ENCODE measurements around the gene DNAJA3. TPM values are rescaled to one million over a fixed set of nuclear protein-coding genes. Genes with fewer than 3 reads are reported as not detected.
A peak's percentile ranks its signal among the peaks of the same experiment; 100 is the strongest.

DNAJA3 gene
- total RNA-seq, 1 experiment from 2014 or later, result 56.2 TPM

- peak overlapping the region; percentile 78 for H2BK12ac ChIP-seq (ENCODE audit: insufficient read length, low read depth, low read length)
- peaks cover 34 to 60% of the 10 kb centered on the region in 2 experiments for H3K4me1 Mint-ChIP-seq
- no peaks in the 10 kb centered on the region for H3K79me1 ChIP-seq (ENCODE audit: insufficient read depth, low read depth, low read length, poor library complexity, severe bottlenecking)
- no peak overlapping the region for H2AK5ac ChIP-seq (ENCODE audit: insufficient read length, low read length)
- H3K9me3 Mint-ChIP-seq, result no peaks in the 10 kb centered on the region
- H3K14ac ChIP-seq (ENCODE audit: insufficient read depth, low read length), result peak overlapping the region; percentile 69; the same call in 1 of the 2 replicates
- H3K23ac ChIP-seq (ENCODE audit: insufficient read length, low read depth, low read length), result no peak overlapping the region
- H3T11ph ChIP-seq (ENCODE audit: low read length), result no peak overlapping the region
- peaks cover 1% of the 10 kb centered on the region; the same call in 1 of the 2 replicates for H3K79me2 ChIP-seq (ENCODE audit: insufficient read depth, low read length)
- H3K4me2 ChIP-seq (ENCODE audit: insufficient read depth, insufficient read length, low read length), result no peak overlapping the region
- no peak overlapping the region for H3K56ac ChIP-seq (ENCODE audit: insufficient read length, low read depth, low read length)
- no peaks in the 10 kb centered on the region for H3K23me2 ChIP-seq (ENCODE audit: insufficient read length, low read depth, low read length, poor library complexity, severe bottlenecking)
- H3K27ac Mint-ChIP-seq, result no peak overlapping the region
- no peaks in the 10 kb centered on the region for H3K27me3 ChIP-seq (ENCODE audit: insufficient read depth, low read length)
- TF ChIP-seq CTCF (conservative IDR thresholded peaks at IDR 0.05), result no peak
- no peaks in the 10 kb centered on the region for H3K27me3 Mint-ChIP-seq (ENCODE audit: low read depth)
- H4K8ac ChIP-seq (replicated peaks; ENCODE audit: insufficient read length, low read depth, low read length), result no peak overlapping the region
- no peak overlapping the region for H3K27ac ChIP-seq (ENCODE audit: insufficient read length, low read depth, low read length)
- H3K36me3 Mint-ChIP-seq (ENCODE audit: insufficient read depth in 1 of 3, low read depth in 3 of 3), result peaks cover 0 to 3% (median 3%) of the 10 kb centered on the region in 3 experiments; a peak in 1 of 7 replicates
- H3K4ac ChIP-seq (ENCODE audit: low read depth, low read length), result no peak overlapping the region
- H2BK120ac ChIP-seq (ENCODE audit: low read depth, low read length, poor library complexity, severe bottlenecking), result no peak overlapping the region
- H3K9me3 ChIP-seq (ENCODE audit: control insufficient read depth, low read depth, low read length), result no peaks in the 10 kb centered on the region
- no peak overlapping the region for H3K4me3 Mint-ChIP-seq
- no peak overlapping the region for H3K9ac ChIP-seq (ENCODE audit: extremely low read depth, insufficient read length, low read length)
- no CpG with 5 or more reads among the region's 31 CpGs for WGBS (ENCODE audit: extremely low coverage, insufficient read length, low lambda C conversion rate)
- H4K5ac ChIP-seq (ENCODE audit: insufficient read length, low read depth, low read length), result no peak overlapping the region
- H2BK15ac ChIP-seq (ENCODE audit: low read depth, low read length), result peak overlapping the region; percentile 81; the same call in 1 of the 2 replicates
- no peak overlapping the region for H2AFZ ChIP-seq (ENCODE audit: low read length)
- H4K91ac ChIP-seq (ENCODE audit: insufficient read length, low read depth, low read length), result no peak overlapping the region
- H3K4me1 ChIP-seq (ENCODE audit: insufficient read depth, low read length), result peaks cover 11% of the 10 kb centered on the region; the same call in 1 of the 2 replicates
- no peaks in the 10 kb centered on the region for H4K20me1 ChIP-seq (ENCODE audit: control insufficient read depth, insufficient read depth, insufficient read length)
- DNase-seq, result no peak
- H3K18ac ChIP-seq (ENCODE audit: insufficient read length, low read depth, low read length), result no peak overlapping the region
- H2BK20ac ChIP-seq (ENCODE audit: low read depth, low read length, poor library complexity, severe bottlenecking), result no peak overlapping the region
- no peak overlapping the region for H2BK5ac ChIP-seq (ENCODE audit: insufficient read length, low read length)
Observed at GRCh38 chr16:4376126-4376892, 49.4 kb upstream of the DNAJA3 start.

Data from H9 (cell line).